Measurements from ENCODE around the gene ARSG. TPM values are rescaled to one million over a fixed set of nuclear protein-coding genes. Genes with fewer than 3 reads are reported as not detected.

ARSG gene
- total RNA-seq, 6 donors from 2014 or later, result 3.6 to 16.8 (median 7.7) TPM

- WGBS, 2 donors, result 67 to 68% methylated on average over 1 of the region's 1 CpG
Measured at GRCh38 chr17:68459037-68459639, 167.8 kb downstream of the ARSG start.

GRCh38 chr17:68460146-68460545, 168.9 kb downstream of the ARSG start:
- ATAC-seq (ENCODE audit: low FRiP score in 2 of 2) (no peak), DNase-seq (no peak)
- no peaks in the 10 kb centered on the region for H3K9me3 ChIP-seq
- 77 to 80% methylated on average over 2 of the region's 2 CpGs for WGBS, 2 donors
- H3K4me3 ChIP-seq, result no peak overlapping the region
- TF ChIP-seq EP300 (IDR thresholded peaks at IDR 0.05) (no peak), POLR2A (IDR thresholded peaks at IDR 0.05) (no peak), POLR2AphosphoS5 (IDR thresholded peaks at IDR 0.05) (no peak)
- TF ChIP-seq, protein P1, sequence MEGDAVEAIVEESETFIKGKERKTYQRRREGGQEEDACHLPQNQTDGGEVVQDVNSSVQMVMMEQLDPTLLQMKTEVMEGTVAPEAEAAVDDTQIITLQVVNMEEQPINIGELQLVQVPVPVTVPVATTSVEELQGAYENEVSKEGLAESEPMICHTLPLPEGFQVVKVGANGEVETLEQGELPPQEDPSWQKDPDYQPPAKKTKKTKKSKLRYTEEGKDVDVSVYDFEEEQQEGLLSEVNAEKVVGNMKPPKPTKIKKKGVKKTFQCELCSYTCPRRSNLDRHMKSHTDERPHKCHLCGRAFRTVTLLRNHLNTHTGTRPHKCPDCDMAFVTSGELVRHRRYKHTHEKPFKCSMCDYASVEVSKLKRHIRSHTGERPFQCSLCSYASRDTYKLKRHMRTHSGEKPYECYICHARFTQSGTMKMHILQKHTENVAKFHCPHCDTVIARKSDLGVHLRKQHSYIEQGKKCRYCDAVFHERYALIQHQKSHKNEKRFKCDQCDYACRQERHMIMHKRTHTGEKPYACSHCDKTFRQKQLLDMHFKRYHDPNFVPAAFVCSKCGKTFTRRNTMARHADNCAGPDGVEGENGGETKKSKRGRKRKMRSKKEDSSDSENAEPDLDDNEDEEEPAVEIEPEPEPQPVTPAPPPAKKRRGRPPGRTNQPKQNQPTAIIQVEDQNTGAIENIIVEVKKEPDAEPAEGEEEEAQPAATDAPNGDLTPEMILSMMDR (IDR thresholded peaks at IDR 0.05), result no peak
- H3K4me1 ChIP-seq, result peaks cover 36 to 54% (median 42%) of the 10 kb centered on the region in 4 donors
- H3K27ac ChIP-seq, result no peak overlapping the region
- no peaks in the 10 kb centered on the region for H3K36me3 ChIP-seq
- H3K27me3 ChIP-seq, result no peaks in the 10 kb centered on the region

More at GRCh38 chr17:68459037-68459639, 167.8 kb downstream of the ARSG start:
- H3K4me3 ChIP-seq, result no peak overlapping the region
- TF ChIP-seq POLR2A (IDR thresholded peaks at IDR 0.05), result no peak
- TF ChIP-seq, protein P1 (IDR thresholded peaks at IDR 0.05), result no peak
- no peak for TF ChIP-seq POLR2AphosphoS5 (IDR thresholded peaks at IDR 0.05)
- no peak for TF ChIP-seq EP300 (IDR thresholded peaks at IDR 0.05)
- DNase-seq (no peak), ATAC-seq (ENCODE audit: low FRiP score in 2 of 2) (no peak)
- H3K27me3 ChIP-seq, result no peaks in the 10 kb centered on the region
- H3K36me3 ChIP-seq, result no peaks in the 10 kb centered on the region
- H3K9me3 ChIP-seq, result no peaks in the 10 kb centered on the region
- H3K27ac ChIP-seq, result no peak overlapping the region
- peaks cover 36 to 54% (median 47%) of the 10 kb centered on the region in 4 donors for H3K4me1 ChIP-seq

GRCh38 chr17:68460715-68461114, 169.4 kb downstream of the ARSG start:
- ATAC-seq (ENCODE audit: low FRiP score in 2 of 2) (no peak), DNase-seq (peak in 1 of 2 donors; percentile 38)
- peak overlapping the region in 1 of 4 donors; percentile 45 for H3K27ac ChIP-seq
- H3K27me3 ChIP-seq, result no peaks in the 10 kb centered on the region
- no peak overlapping the region for H3K4me3 ChIP-seq
- no peak for TF ChIP-seq POLR2A (IDR thresholded peaks at IDR 0.05)
- TF ChIP-seq, protein P1 (IDR thresholded peaks at IDR 0.05), result no peak
- peak in 1 of 4 donors; percentile 5 for TF ChIP-seq EP300 (IDR thresholded peaks at IDR 0.05)
- no peaks in the 10 kb centered on the region for H3K9me3 ChIP-seq
- H3K4me1 ChIP-seq, result peaks cover 31 to 49% (median 37%) of the 10 kb centered on the region in 4 donors
- no peaks in the 10 kb centered on the region for H3K36me3 ChIP-seq

DNA sequence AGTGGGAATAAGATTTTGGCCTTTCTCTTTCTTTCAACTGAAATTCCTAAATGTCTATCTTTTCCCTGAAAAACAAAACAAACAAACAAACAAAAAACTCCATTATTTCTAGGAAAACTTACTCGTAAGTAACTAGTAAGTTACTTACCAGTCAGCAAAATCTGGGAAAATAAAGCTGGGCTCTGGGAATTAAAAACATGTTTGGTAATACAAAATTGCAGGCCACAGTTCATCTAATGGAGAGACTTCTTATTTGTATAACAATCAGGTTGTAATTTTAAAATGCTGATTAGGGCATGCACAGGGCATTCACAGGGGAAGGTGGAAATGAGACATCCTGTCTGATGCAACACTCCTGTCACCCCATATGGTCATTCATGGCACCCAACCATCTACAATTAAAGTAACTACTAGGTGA, 169.8 kb downstream of the ARSG start:
- Histone ChIP-seq H3K36me3 (no peaks in the 10 kb centered on the region), H3K9me3 (no peaks in the 10 kb centered on the region), H3K27me3 (no peaks in the 10 kb centered on the region), H3K4me3 (no peak overlapping the region), H3K4me1 (peaks cover 27 to 45% (median 32%) of the 10 kb centered on the region in 4 donors), H3K27ac (peak overlapping the region; percentile 22 to 45 (median 43))
- ATAC-seq (ENCODE audit: low FRiP score in 2 of 2) (no peak), DNase-seq (no peak)
- WGBS, 2 donors, result 93 to 97% methylated on average over 1 of the region's 1 CpG
- no peak for TF ChIP-seq POLR2A (IDR thresholded peaks at IDR 0.05)
- TF ChIP-seq, protein P1 (IDR thresholded peaks at IDR 0.05), result no peak
- TF ChIP-seq EP300 (IDR thresholded peaks at IDR 0.05), result no peak
- TF ChIP-seq POLR2AphosphoS5 (IDR thresholded peaks at IDR 0.05), result no peak

DNA sequence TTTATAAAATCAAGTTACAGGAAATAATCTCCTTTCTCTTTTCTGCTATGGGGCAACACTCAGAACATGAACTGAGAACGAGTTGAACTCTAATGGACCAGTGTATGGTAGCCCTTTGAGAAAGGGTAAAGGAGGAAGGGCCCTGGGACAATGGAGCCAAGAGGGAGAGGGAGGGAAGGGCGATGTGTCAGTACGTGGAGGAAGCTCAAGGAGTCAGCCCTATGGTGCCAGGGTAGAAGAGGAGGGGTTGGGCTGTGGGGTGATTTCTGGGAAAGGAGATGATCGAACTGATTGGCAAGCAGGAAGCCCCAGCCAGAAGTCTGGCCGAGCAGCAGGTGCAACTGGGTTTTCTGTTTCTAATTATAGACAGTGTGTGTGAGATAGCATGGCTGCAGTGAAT, 170.3 kb downstream of the ARSG start:
- peak in 1 of 2 donors; percentile 30 for DNase-seq

More for the DNA sequence above, 170.3 kb downstream of the ARSG start:
- Histone ChIP-seq H3K9me3 (no peaks in the 10 kb centered on the region), H3K36me3 (no peaks in the 10 kb centered on the region), H3K4me3 (no peak overlapping the region), H3K27ac (peak overlapping the region; percentile 22 to 45 (median 43)), H3K4me1 (peaks cover 22 to 40% (median 29%) of the 10 kb centered on the region in 4 donors), H3K27me3 (no peaks in the 10 kb centered on the region)
- WGBS, 2 donors, result 19 to 21% methylated on average over 5 of the region's 5 CpGs
- peak in 1 of 2 donors; percentile 41 for TF ChIP-seq POLR2AphosphoS5 (IDR thresholded peaks at IDR 0.05)
- TF ChIP-seq, protein P1 (IDR thresholded peaks at IDR 0.05), result no peak
- peak in 1 of 4 donors; percentile 34 for TF ChIP-seq EP300 (IDR thresholded peaks at IDR 0.05)
- ATAC-seq (ENCODE audit: low FRiP score in 2 of 2), result no peak
